Mesenchymal stem cell (in vitro differentiated cells and primary cell): ENCODE data around the gene C9orf152.
A peak's percentile ranks its signal among the peaks of the same experiment; 100 is the strongest.

Experiments used
- DNase-seq: peaks from one replicate; pipeline ENCODE4 v3.0.0-alpha.2; 2013
- H2AFZ ChIP-seq: one replicate; pipeline ENCODE4 v1.6.1; 2013; ENCODE audit warnings: low read depth, mild to moderate bottlenecking, control low read depth, inconsistent platforms, low read length, moderate library complexity
- H2AK5ac ChIP-seq: 2 replicates; pipeline ENCODE4 v1.6.1; 2013; ENCODE audit warnings: low read length, moderate library complexity, mild to moderate bottlenecking, inconsistent platforms; ENCODE audit not compliant: severe bottlenecking
- H2BK120ac ChIP-seq: one replicate; pipeline ENCODE4 v1.6.1; 2013; ENCODE audit warnings: low read depth, mild to moderate bottlenecking, inconsistent platforms, low read length, moderate library complexity
- H2BK12ac ChIP-seq, 2 experiments: one replicate each; pipeline ENCODE4 v1.6.1; 2013; ENCODE audit warnings: inconsistent platforms in 2 of 2, low read length in 2 of 2, mild to moderate bottlenecking in 2 of 2, moderate library complexity in 2 of 2, control low read depth in 1 of 2
- H2BK15ac ChIP-seq: one replicate; pipeline ENCODE4 v1.6.1; 2013; ENCODE audit warnings: mild to moderate bottlenecking, low read depth, inconsistent platforms; ENCODE audit not compliant: poor library complexity, severe bottlenecking
- H2BK5ac ChIP-seq: 2 replicates; pipeline ENCODE4 v1.6.1; 2013; ENCODE audit warnings: low read depth, mild to moderate bottlenecking, low read length, control low read depth, inconsistent platforms; ENCODE audit not compliant: poor library complexity, severe bottlenecking
- H3K14ac ChIP-seq, 2 experiments: one replicate each; pipeline ENCODE4 v1.6.1; 2013; ENCODE audit warnings: inconsistent platforms in 2 of 2, low read length in 2 of 2, control low read depth in 1 of 2, mild to moderate bottlenecking in 1 of 2, moderate library complexity in 1 of 2
- H3K18ac ChIP-seq, 2 experiments: one replicate each; pipeline ENCODE4 v1.6.1; 2013; ENCODE audit warnings: inconsistent platforms in 2 of 2, low read length in 2 of 2, control low read depth in 1 of 2, low read depth in 1 of 2, mild to moderate bottlenecking in 1 of 2
- H3K23ac ChIP-seq, 2 experiments: one replicate each; pipeline ENCODE4 v1.6.1; 2013; ENCODE audit warnings: inconsistent platforms in 2 of 2, low read length in 2 of 2, mild to moderate bottlenecking in 2 of 2, moderate library complexity in 2 of 2, control low read depth in 1 of 2
- H3K27ac ChIP-seq: 2 replicates; pipeline ENCODE4 v1.5.1; 2013; ENCODE audit warnings: mild to moderate bottlenecking, moderate library complexity, low read length, control low read depth, inconsistent platforms; ENCODE audit not compliant: poor library complexity, severe bottlenecking
- H3K27me3 ChIP-seq, 2 experiments: 2 replicates each; pipeline versions ENCODE4 v1.6.1 to v1.7.0; 2013; ENCODE audit warnings: low read length in 2 of 2, mild to moderate bottlenecking in 2 of 2, moderate library complexity in 2 of 2, control low read depth in 1 of 2, inconsistent platforms in 1 of 2; ENCODE audit not compliant: control insufficient read depth in 1 of 2, insufficient read depth in 1 of 2
- H3K36me3 ChIP-seq, 2 experiments: 2 replicates each; pipeline versions ENCODE4 v1.6.1 to v1.7.0; 2013; ENCODE audit warnings: low read length in 2 of 2, control low read depth in 1 of 2, inconsistent platforms in 1 of 2, low read depth in 1 of 2, mild to moderate bottlenecking in 1 of 2; ENCODE audit not compliant: insufficient read depth in 2 of 2, control insufficient read depth in 1 of 2
- H3K4ac ChIP-seq, 2 experiments: one replicate each; pipeline ENCODE4 v1.6.1; 2013; ENCODE audit warnings: inconsistent platforms in 2 of 2, low read length in 2 of 2, mild to moderate bottlenecking in 2 of 2, moderate library complexity in 2 of 2, control low read depth in 1 of 2, low read depth in 1 of 2
- H3K4me1 ChIP-seq: 2 replicates; pipeline ENCODE4 v1.6.1; 2013; ENCODE audit warnings: low read depth, low read length, control low read depth; ENCODE audit not compliant: control insufficient read depth, insufficient read depth
- H3K4me2 ChIP-seq: 2 replicates; pipeline ENCODE4 v1.6.1; 2013; ENCODE audit warnings: low read length, mild to moderate bottlenecking, inconsistent platforms; ENCODE audit not compliant: poor library complexity, severe bottlenecking
- H3K4me3 ChIP-seq, 2 experiments: 2 replicates each; pipeline versions ENCODE4 v1.5.1 to v1.7.0; 2013; ENCODE audit warnings: low read length in 2 of 2, mild to moderate bottlenecking in 2 of 2, control low read depth in 1 of 2, low read depth in 1 of 2; ENCODE audit not compliant: insufficient read depth in 1 of 2
- H3K79me1 ChIP-seq: replicated peaks from 2 replicates; pipeline ENCODE4 v1.6.1; 2013; ENCODE audit warnings: mild to moderate bottlenecking, control low read depth, low read length, inconsistent platforms; ENCODE audit not compliant: poor library complexity, severe bottlenecking
- H3K9ac ChIP-seq: 2 replicates; pipeline ENCODE4 v1.7.0; 2013; ENCODE audit warnings: mild to moderate bottlenecking, low read length, moderate library complexity
- H3K9me3 ChIP-seq: 2 replicates; pipeline ENCODE4 v1.7.0; 2013; ENCODE audit warnings: mild to moderate bottlenecking, low read length; ENCODE audit not compliant: control insufficient read depth
- H4K8ac ChIP-seq: one replicate; pipeline ENCODE4 v1.6.1; 2013; ENCODE audit warnings: inconsistent platforms, mild to moderate bottlenecking, low read length, moderate library complexity
- H4K91ac ChIP-seq: one replicate; pipeline ENCODE4 v1.6.1; 2013; ENCODE audit warnings: mild to moderate bottlenecking, low read length, inconsistent platforms
- WGBS: methylation state at CpG from one replicate; pipeline ENCODE4 v1.1.7; 2013; ENCODE audit warnings: mixed read lengths; 5-methylcytosine and 5-hydroxymethylcytosine counted together

Gene C9orf152

GRCh38 chr9:110175275-110175968 lies 32.5 kb downstream of the C9orf152 start:
- no peaks in the 10 kb centered on the region for H3K9me3 ChIP-seq
- no peak overlapping the region for H2BK5ac ChIP-seq
- H2AK5ac ChIP-seq = no peak overlapping the region
- peaks cover 11 to 31% of the 10 kb centered on the region in 2 experiments for H3K36me3 ChIP-seq
- peaks cover 15% of the 10 kb centered on the region for H3K79me1 ChIP-seq
- H3K4me2 ChIP-seq = no peak overlapping the region
- no peaks in the 10 kb centered on the region for H3K4me1 ChIP-seq
- no peaks in the 10 kb centered on the region for H3K27me3 ChIP-seq
- no peak overlapping the region for H2BK12ac ChIP-seq
- H3K14ac ChIP-seq = no peak overlapping the region
- WGBS = 97% methylated on average over 3 of the region's 4 CpGs
- no peak overlapping the region for H4K8ac ChIP-seq
- DNase-seq = no peak
- H2BK15ac ChIP-seq = no peak overlapping the region
- no peak overlapping the region for H3K4me3 ChIP-seq
- H3K9ac ChIP-seq = no peak overlapping the region
- no peak overlapping the region for H3K23ac ChIP-seq
- no peak overlapping the region for H3K27ac ChIP-seq
- no peak overlapping the region for H2AFZ ChIP-seq
- peak overlapping the region in 1 of 2 experiments; percentile 60 for H3K18ac ChIP-seq
- no peak overlapping the region for H3K4ac ChIP-seq
- no peak overlapping the region for H4K91ac ChIP-seq
- H2BK120ac ChIP-seq = no peak overlapping the region

DNA sequence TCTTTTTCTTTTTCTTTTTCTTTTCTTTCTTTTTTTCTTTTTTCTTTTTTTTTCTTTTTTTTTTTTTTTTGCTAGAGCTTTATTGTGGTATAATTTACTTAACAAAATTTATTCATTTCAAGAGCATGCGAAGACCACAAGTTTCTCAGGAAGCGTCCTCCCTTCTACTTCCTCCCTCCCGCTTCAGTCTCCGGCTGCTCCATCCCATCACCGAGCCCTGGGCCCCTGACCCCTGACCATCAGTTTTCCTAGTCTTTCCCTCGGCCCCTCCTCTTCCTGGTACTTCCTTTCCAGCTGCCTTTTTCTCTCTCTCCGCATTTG lies 34.7 kb downstream of the C9orf152 start:
- no peak overlapping the region for H3K27ac ChIP-seq
- H3K23ac ChIP-seq = no peak overlapping the region
- DNase-seq = no peak
- peaks cover 18% of the 10 kb centered on the region for H3K79me1 ChIP-seq
- H3K4me2 ChIP-seq = no peak overlapping the region
- no peak overlapping the region for H3K18ac ChIP-seq
- H2AK5ac ChIP-seq = no peak overlapping the region
- H3K27me3 ChIP-seq = no peaks in the 10 kb centered on the region
- 75% methylated on average over 6 of the region's 7 CpGs for WGBS
- H3K4me1 ChIP-seq = no peaks in the 10 kb centered on the region
- H2BK120ac ChIP-seq = no peak overlapping the region
- no peaks in the 10 kb centered on the region for H3K9me3 ChIP-seq
- no peak overlapping the region for H2BK5ac ChIP-seq
- no peak overlapping the region for H2AFZ ChIP-seq
- no peak overlapping the region for H4K91ac ChIP-seq
- H3K4me3 ChIP-seq = no peak overlapping the region
- no peak overlapping the region for H2BK12ac ChIP-seq
- no peak overlapping the region for H3K14ac ChIP-seq
- no peak overlapping the region for H2BK15ac ChIP-seq
- H4K8ac ChIP-seq = no peak overlapping the region
- H3K4ac ChIP-seq = no peak overlapping the region
- no peak overlapping the region for H3K9ac ChIP-seq
- H3K36me3 ChIP-seq = peaks cover 15 to 52% of the 10 kb centered on the region in 2 experiments

GRCh38 chr9:110170357-110171257 lies 37.4 kb downstream of the C9orf152 start:
- Histone ChIP-seq H3K18ac (no peak overlapping the region), H2AK5ac (no peak overlapping the region), H3K9ac (no peak overlapping the region), H3K27me3 (no peaks in the 10 kb centered on the region), H2BK120ac (no peak overlapping the region), H3K27ac (no peak overlapping the region), H3K23ac (no peak overlapping the region), H2BK5ac (no peak overlapping the region), H3K4me1 (no peaks in the 10 kb centered on the region), H3K36me3 (peaks cover 15 to 72% of the 10 kb centered on the region in 2 experiments), H2BK15ac (no peak overlapping the region), H4K8ac (no peak overlapping the region), H3K4ac (no peak overlapping the region), H2BK12ac (no peak overlapping the region), H3K79me1 (peaks cover 27% of the 10 kb centered on the region), H3K14ac (no peak overlapping the region), H4K91ac (no peak overlapping the region), H2AFZ (no peak overlapping the region), H3K4me2 (no peak overlapping the region), H3K9me3 (no peaks in the 10 kb centered on the region), H3K4me3 (no peak overlapping the region)
- no peak for DNase-seq
- 98% methylated on average over 7 of the region's 9 CpGs for WGBS

- no peak overlapping the region for H2BK15ac ChIP-seq
- peak; percentile 46 for DNase-seq
- peaks cover 27% of the 10 kb centered on the region for H3K79me1 ChIP-seq
- no peaks in the 10 kb centered on the region for H3K9me3 ChIP-seq
- H3K18ac ChIP-seq = no peak overlapping the region
- H4K8ac ChIP-seq = no peak overlapping the region
- H3K36me3 ChIP-seq = peaks cover 12 to 70% of the 10 kb centered on the region in 2 experiments
- no peak overlapping the region for H3K14ac ChIP-seq
- no peaks in the 10 kb centered on the region for H3K27me3 ChIP-seq
- H2AK5ac ChIP-seq = no peak overlapping the region
- H3K4me2 ChIP-seq = no peak overlapping the region
- H2AFZ ChIP-seq = no peak overlapping the region
- H2BK12ac ChIP-seq = no peak overlapping the region
- H3K4me3 ChIP-seq = no peak overlapping the region
- H3K23ac ChIP-seq = no peak overlapping the region
- no peak overlapping the region for H3K4ac ChIP-seq
- H3K4me1 ChIP-seq = no peaks in the 10 kb centered on the region
- H2BK120ac ChIP-seq = no peak overlapping the region
- no peak overlapping the region for H4K91ac ChIP-seq
- no peak overlapping the region for H2BK5ac ChIP-seq
- no peak overlapping the region for H3K27ac ChIP-seq
- H3K9ac ChIP-seq = no peak overlapping the region
- 100% methylated on average over 3 of the region's 5 CpGs for WGBS
Measured at GRCh38 chr9:110168486-110168885, 39.5 kb downstream of the C9orf152 start.
